Fibroblast of pulmonary artery (primary cell): ENCODE data around the gene TSPAN18.

Experiments used
- DNase-seq: peaks from one replicate; pipeline ENCODE4 v3.0.0-alpha.2; 2010; ENCODE audit warnings: low read depth
- H3K4me3 ChIP-seq: replicated peaks from 2 replicates; pipeline ENCODE4 v1.5.1; 2011; ENCODE audit warnings: low read depth, mild to moderate bottlenecking, control low read depth, low read length, moderate library complexity
- CTCF ChIP-seq: IDR thresholded peaks from 2 replicates; pipeline ENCODE4 v1.5.1; 2011; ENCODE audit warnings: mild to moderate bottlenecking, control low read depth, low read length, inconsistent platforms; ENCODE audit errors: missing control alignments

Gene TSPAN18

DNA sequence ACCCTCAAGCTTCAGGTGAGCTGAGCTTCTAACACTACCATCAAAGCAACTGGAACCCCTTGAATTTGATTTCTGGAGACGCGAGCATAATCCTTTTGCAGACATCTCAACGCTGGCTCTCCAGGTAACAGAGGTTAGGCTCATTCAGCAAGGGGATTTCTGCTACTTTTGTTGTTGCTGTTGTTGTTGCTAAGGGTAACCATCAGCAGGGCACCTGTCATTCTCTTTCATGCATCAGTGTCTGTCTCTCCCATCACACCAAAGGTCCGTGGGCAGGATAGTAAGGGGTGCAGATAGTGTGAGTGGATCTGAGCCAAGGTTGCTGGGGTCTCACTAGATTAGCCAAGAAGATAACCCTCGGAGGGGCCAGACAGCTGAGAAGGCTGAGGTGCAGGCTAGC, 133.6 kb downstream of the TSPAN18 start:
- TF ChIP-seq CTCF = no peak
- DNase-seq = no peak
- H3K4me3 ChIP-seq = no peak overlapping the region

- peak; percentile 98 for DNase-seq
- no peak overlapping the region for H3K4me3 ChIP-seq
- no peak for TF ChIP-seq CTCF
These were observed 135.2 kb downstream of the TSPAN18 start for GRCh38 chr11:44861849-44862557.

DNA sequence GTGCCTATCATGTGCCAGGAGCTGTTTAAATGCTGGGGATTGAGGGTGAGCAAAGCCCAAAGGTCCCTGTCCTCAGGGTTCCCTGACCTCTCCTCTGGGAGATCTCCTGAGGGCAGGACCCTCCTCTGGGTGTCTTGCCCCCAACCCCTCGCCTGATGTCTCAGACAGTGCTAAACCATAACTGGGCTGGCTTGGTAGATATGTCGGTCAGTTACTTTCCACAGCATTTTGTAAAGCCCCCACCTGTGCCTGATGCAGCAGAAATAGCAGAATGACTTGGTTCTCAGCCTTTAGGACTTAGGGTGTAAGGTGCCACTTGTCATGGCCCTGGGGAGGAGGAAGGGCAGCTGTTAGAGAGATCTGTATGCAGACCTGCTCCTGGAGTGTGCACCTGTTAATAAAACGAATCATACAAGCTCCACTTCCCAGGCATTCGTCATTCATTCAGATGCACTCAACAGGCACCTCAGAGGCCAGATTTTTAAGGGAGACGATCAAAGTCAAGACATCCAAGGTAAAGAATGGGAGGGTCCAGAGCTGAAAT, 135.9 kb downstream of the TSPAN18 start:
- no peak overlapping the region for H3K4me3 ChIP-seq
- DNase-seq = no peak

DNA sequence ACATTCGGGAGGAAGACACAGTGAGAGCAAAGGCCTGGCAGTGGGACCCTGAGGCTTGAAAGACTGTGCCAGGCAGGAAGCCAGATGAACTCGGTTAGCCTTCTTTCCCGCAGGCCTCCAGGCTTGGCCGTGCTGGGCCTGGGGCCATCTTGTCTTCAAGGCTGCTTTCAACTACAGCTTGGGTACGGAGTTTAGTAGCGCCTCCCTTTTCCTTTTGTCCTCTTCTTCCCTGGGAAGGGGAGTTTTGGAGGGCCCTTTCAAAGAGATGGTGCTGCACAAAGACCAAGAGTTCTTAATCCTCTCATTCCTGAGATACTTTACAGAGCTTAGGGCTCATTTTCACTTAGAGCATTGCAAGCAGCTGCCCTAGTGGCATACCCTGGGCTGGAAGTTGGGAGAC, 136.5 kb downstream of the TSPAN18 start:
- no peak for TF ChIP-seq CTCF
- no peak for DNase-seq

More for the DNA sequence above, 135.9 kb downstream of the TSPAN18 start:
- no peak for TF ChIP-seq CTCF

DNA sequence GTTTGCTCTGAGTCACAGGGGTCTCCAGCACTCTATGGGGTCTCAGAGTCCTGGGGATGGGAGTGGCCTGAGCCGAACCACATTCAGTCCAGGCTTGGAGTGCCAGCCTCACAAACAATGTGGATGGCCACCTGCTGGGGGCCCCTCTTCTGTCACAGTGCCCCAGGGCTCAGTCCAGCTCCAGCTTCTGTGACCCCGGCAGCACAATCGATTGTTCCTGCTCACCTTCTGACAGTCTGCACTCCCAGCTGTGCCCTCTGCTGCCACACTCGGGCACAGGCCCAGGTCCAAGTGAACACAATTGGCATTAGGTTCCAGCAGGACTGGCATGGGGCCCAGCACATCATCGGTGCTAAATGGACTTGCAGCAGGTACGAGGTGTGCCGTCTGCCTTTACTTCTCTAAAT, 139.1 kb downstream of the TSPAN18 start:
- no peak for DNase-seq
- TF ChIP-seq CTCF = no peak
- H3K4me3 ChIP-seq = no peak overlapping the region

More for the DNA sequence above, 136.5 kb downstream of the TSPAN18 start:
- no peak overlapping the region for H3K4me3 ChIP-seq

- no peak overlapping the region for H3K4me3 ChIP-seq
- no peak for DNase-seq
- no peak for TF ChIP-seq CTCF
These were observed 139.5 kb downstream of the TSPAN18 start for GRCh38 chr11:44866286-44866685.

DNA sequence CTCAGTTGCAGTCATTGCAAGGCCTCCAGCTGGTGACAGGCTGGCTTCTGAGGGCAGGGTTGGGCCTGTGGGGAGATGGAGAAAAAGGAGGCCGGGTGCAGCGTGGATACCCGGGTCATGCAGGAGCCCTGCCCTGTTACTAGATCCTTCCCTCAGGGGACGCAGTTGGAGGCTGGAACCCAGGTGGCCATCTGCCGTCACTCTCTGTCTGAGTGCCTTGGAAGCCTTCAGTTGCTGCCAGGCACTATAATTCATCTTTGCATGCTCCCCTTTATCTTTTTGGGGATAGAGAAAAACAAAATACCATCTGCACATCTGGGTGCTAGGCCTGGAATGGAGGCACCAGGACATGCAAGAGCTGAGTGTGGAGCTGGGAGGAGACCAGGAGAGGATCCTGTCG, 141.3 kb downstream of the TSPAN18 start:
- no peak for TF ChIP-seq CTCF
- DNase-seq = no peak
- H3K4me3 ChIP-seq = no peak overlapping the region
